Stimulated activated CD8-positive, alpha-beta memory T cell treated with anti-CD3 and anti-CD28 coated beads, Interleukin-7, amount 100 ng/mL, for 4 hours (primary cell): ENCODE data around the gene UFM1.
"Not testable (repeated sequence)": the region's sequence is repeated elsewhere in the genome, so short reads cannot be mapped to it uniquely, and the experiment has no call there.

Experiments
- DNase-seq, 2 donors: peaks; one replicate each; pipeline ENCODE4 v3.0.0-alpha.2; 2020; ENCODE audit warnings: low read depth in 2 of 2

UFM1 gene

GRCh38 chr13:38349390-38350113, at the start of gene UFM1:
Gene UFM1, plus strand, starts transcription at chr13:38349851. Its CDS starts 69 bp downstream, at chr13:38349920.
- peak; percentile 80 to 82 for DNase-seq

- DNase-seq, result no peak
Measured at GRCh38 chr13:38301236-38301635, 48.4 kb upstream of the UFM1 start.

- DNase-seq, result no peak
Measured at GRCh38 chr13:38303816-38304320, 45.8 kb upstream of the UFM1 start.

GRCh38 chr13:38308736-38309135, 40.9 kb upstream of the UFM1 start:
- no peak for DNase-seq

GRCh38 chr13:38309397-38309796, 40.3 kb upstream of the UFM1 start:
- DNase-seq, result no peak

GRCh38 chr13:38311175-38311574, 38.5 kb upstream of the UFM1 start:
- not testable (repeated sequence) for DNase-seq

GRCh38 chr13:38316129-38316528, 33.5 kb upstream of the UFM1 start:
- no peak for DNase-seq

GRCh38 chr13:38321654-38322053, 28.0 kb upstream of the UFM1 start:
- no peak for DNase-seq

GRCh38 chr13:38325426-38325825, 24.2 kb upstream of the UFM1 start:
- DNase-seq, result no peak

GRCh38 chr13:38328699-38329098, 21.0 kb upstream of the UFM1 start:
- DNase-seq, result no peak

GRCh38 chr13:38334845-38335244, 14.8 kb upstream of the UFM1 start:
- no peak for DNase-seq

GRCh38 chr13:38338089-38338488, 11.6 kb upstream of the UFM1 start:
- DNase-seq, result no peak

- no peak for DNase-seq
Measured at GRCh38 chr13:38340624-38341023, 9.0 kb upstream of the UFM1 start.

- no peak for DNase-seq
Measured at GRCh38 chr13:38341149-38341692, 8.4 kb upstream of the UFM1 start.

GRCh38 chr13:38346764-38347163, 2.9 kb upstream of the UFM1 start:
- DNase-seq, result no peak

- DNase-seq, result peak in 1 of 2 donors; percentile 22
Measured at GRCh38 chr13:38348861-38349389, 726 bp upstream of the UFM1 start.

- peak; percentile 31 to 40 for DNase-seq
Measured at GRCh38 chr13:38350114-38350617, 515 bp downstream of the UFM1 start.

- no peak for DNase-seq
Measured at GRCh38 chr13:38355595-38356119, 6.0 kb downstream of the UFM1 start.

GRCh38 chr13:38358684-38359083, 9.0 kb downstream of the UFM1 start:
- DNase-seq, result no peak

- DNase-seq, result no peak
Measured at GRCh38 chr13:38361542-38362262, 12.1 kb downstream of the UFM1 start.

- DNase-seq, result no peak
Measured at GRCh38 chr13:38363219-38363618, 13.6 kb downstream of the UFM1 start.

- not testable (repeated sequence) for DNase-seq
Measured at GRCh38 chr13:38363746-38364145, 14.1 kb downstream of the UFM1 start.
